DOHH2 (cell line): Measurements from ENCODE around the gene MACC1.

Experiments
- H3F3A ChIP-seq: fragments of 200-600 bp; sonication (generic), shearing (Covaris generic); 2 replicates; pipeline ENCODE4 v1.6.0; 2016; ENCODE audit warnings: antibody characterized with exemption, mild to moderate bottlenecking; ENCODE audit not compliant: control insufficient read depth, insufficient read depth
- H3K27ac ChIP-seq: fragments of 200-600 bp; sonication (generic); 2 replicates; pipeline ENCODE4 v1.5.1; 2014; ENCODE audit warnings: low read depth, mild to moderate bottlenecking, low read length, moderate library complexity
- H3K27me3 ChIP-seq: fragments of 200-600 bp; sonication (generic); 2 replicates; pipeline ENCODE4 v1.6.1; 2014; ENCODE audit warnings: mild to moderate bottlenecking, low read length, mixed read lengths; ENCODE audit not compliant: control insufficient read depth
- H3K36me3 ChIP-seq: fragments of 200-600 bp; sonication (generic); 2 replicates; pipeline ENCODE4 v1.6.1; 2014; ENCODE audit warnings: mild to moderate bottlenecking, low read length, moderate library complexity, mixed read lengths; ENCODE audit not compliant: control insufficient read depth
- H3K4me1 ChIP-seq: fragments of 200-600 bp; sonication (generic); 2 replicates; pipeline ENCODE4 v1.6.1; 2014; ENCODE audit warnings: mild to moderate bottlenecking, low read length, mixed read lengths; ENCODE audit not compliant: control insufficient read depth
- H3K4me2 ChIP-seq: fragments of 200-600 bp; sonication (generic); 2 replicates; pipeline ENCODE4 v1.6.0; 2014; ENCODE audit warnings: mild to moderate bottlenecking, low read length, moderate library complexity
- H3K4me3 ChIP-seq: fragments of 200-600 bp; sonication (generic); 2 replicates; pipeline ENCODE4 v1.5.1; 2014; ENCODE audit warnings: mild to moderate bottlenecking, low read length, mixed read lengths
- H3K79me2 ChIP-seq: fragments of 200-600 bp; sonication (generic); 2 replicates; pipeline ENCODE4 v1.6.1; 2014; ENCODE audit warnings: mild to moderate bottlenecking, low read length, mixed read lengths; ENCODE audit not compliant: control insufficient read depth
- H3K9me2 ChIP-seq: fragments of 200-600 bp; sonication (generic); replicated peaks from 2 replicates; pipeline ENCODE4 v1.6.1; 2014; ENCODE audit warnings: mild to moderate bottlenecking, low read length, mixed read lengths; ENCODE audit not compliant: control insufficient read depth
- H3K9me3 ChIP-seq: fragments of 200-600 bp; sonication (generic); 2 replicates; pipeline ENCODE4 v1.6.1; 2014; ENCODE audit warnings: antibody characterized with exemption, low read length, mixed read lengths; ENCODE audit not compliant: control insufficient read depth, insufficient read depth
- H4K20me1 ChIP-seq: fragments of 200-600 bp; sonication (generic); 2 replicates; pipeline ENCODE4 v1.6.0; 2014; ENCODE audit warnings: low read depth, mild to moderate bottlenecking, antibody characterized with exemption, low read length, moderate library complexity; ENCODE audit not compliant: control insufficient read depth, insufficient read depth
- CTCF ChIP-seq: fragments of 200-600 bp; sonication (generic); IDR thresholded peaks from one replicate; pipeline ENCODE4 v1.5.1; 2014; ENCODE audit warnings: antibody characterized with exemption, mild to moderate bottlenecking, low read depth, low read length; ENCODE audit not compliant: poor library complexity, severe bottlenecking
- EZH2phosphoT487 ChIP-seq: fragments of 200-600 bp; sonication (generic); IDR thresholded peaks from 2 replicates; pipeline ENCODE4 v1.6.1; 2017; ENCODE audit warnings: borderline replicate concordance, mild to moderate bottlenecking, antibody characterized with exemption, low read length, moderate library complexity, mixed read lengths

Gene MACC1

DNA sequence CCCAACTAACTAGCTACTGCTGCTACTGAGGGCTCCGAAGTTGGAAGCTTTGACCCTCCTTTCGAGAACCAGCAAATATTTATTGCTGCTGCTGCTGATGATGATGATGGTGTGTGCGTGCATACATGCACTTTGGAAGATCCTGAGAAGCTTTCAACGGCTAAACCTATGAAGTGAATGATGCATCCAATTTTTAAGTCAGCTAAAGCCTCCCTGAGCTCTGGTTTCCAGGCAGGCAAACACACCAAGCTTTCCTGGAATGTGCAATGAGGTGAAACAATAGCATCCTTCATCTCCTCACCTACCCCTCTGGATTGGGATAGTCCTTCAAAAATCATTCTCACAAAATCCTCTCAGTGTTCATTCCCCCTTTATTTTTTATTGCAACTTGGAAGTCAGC lies 13.9 kb downstream of the MACC1 start:
- Histone ChIP-seq H3K4me2 (no peak overlapping the region), H3K27ac (no peak overlapping the region), H3F3A (peaks cover 10% of the 10 kb centered on the region), H3K79me2 (peaks cover 15% of the 10 kb centered on the region), H3K9me2 (no peaks in the 10 kb centered on the region), H3K27me3 (no peaks in the 10 kb centered on the region), H4K20me1 (no peaks in the 10 kb centered on the region), H3K9me3 (peaks cover 6% of the 10 kb centered on the region; the same call in 1 of the 2 replicates), H3K4me3 (no peak overlapping the region), H3K4me1 (peaks cover 36% of the 10 kb centered on the region), H3K36me3 (no peaks in the 10 kb centered on the region; the same call in 1 of the 2 replicates)
- TF ChIP-seq EZH2phosphoT487 = no peak

GRCh38 chr7:20201380-20201779 lies 15.8 kb downstream of the MACC1 start:
- H3K27me3 ChIP-seq = no peaks in the 10 kb centered on the region
- H3K27ac ChIP-seq = peak overlapping the region; percentile 18
- H3K4me1 ChIP-seq = peaks cover 36% of the 10 kb centered on the region
- TF ChIP-seq EZH2phosphoT487 (no peak), CTCF (no peak)
- H3K79me2 ChIP-seq = peaks cover 8% of the 10 kb centered on the region
- no peaks in the 10 kb centered on the region for H3K9me2 ChIP-seq
- H3K36me3 ChIP-seq = peaks cover 4% of the 10 kb centered on the region; the same call in 1 of the 2 replicates
- H4K20me1 ChIP-seq = no peaks in the 10 kb centered on the region
- H3K9me3 ChIP-seq = no peaks in the 10 kb centered on the region
- H3K4me2 ChIP-seq = peak overlapping the region; percentile 70
- peaks cover 10% of the 10 kb centered on the region for H3F3A ChIP-seq
- H3K4me3 ChIP-seq = peak overlapping the region; percentile 26

- Histone ChIP-seq H3K4me3 (peak overlapping the region; percentile 26), H3K27ac (peak overlapping the region; percentile 55), H3K4me1 (peaks cover 36% of the 10 kb centered on the region), H3K9me3 (no peaks in the 10 kb centered on the region), H3K9me2 (no peaks in the 10 kb centered on the region), H3K4me2 (peak overlapping the region; percentile 70), H3K79me2 (peaks cover 8% of the 10 kb centered on the region), H3K27me3 (no peaks in the 10 kb centered on the region), H4K20me1 (no peaks in the 10 kb centered on the region), H3K36me3 (peaks cover 4% of the 10 kb centered on the region; the same call in 1 of the 2 replicates), H3F3A (peaks cover 10% of the 10 kb centered on the region)
- TF ChIP-seq EZH2phosphoT487 (no peak), CTCF (no peak)
Measured at GRCh38 chr7:20200971-20201370, 16.2 kb downstream of the MACC1 start.

- H3K9me2 ChIP-seq = no peaks in the 10 kb centered on the region
- H3K79me2 ChIP-seq = peaks cover 6% of the 10 kb centered on the region
- H3K4me1 ChIP-seq = peaks cover 36% of the 10 kb centered on the region
- H3F3A ChIP-seq = peaks cover 10% of the 10 kb centered on the region
- H3K36me3 ChIP-seq = peaks cover 4% of the 10 kb centered on the region; the same call in 1 of the 2 replicates
- no peaks in the 10 kb centered on the region for H4K20me1 ChIP-seq
- peak overlapping the region; percentile 22 for H3K4me3 ChIP-seq
- H3K27me3 ChIP-seq = no peaks in the 10 kb centered on the region
- no peak for TF ChIP-seq CTCF
- no peak for TF ChIP-seq EZH2phosphoT487
- H3K9me3 ChIP-seq = no peaks in the 10 kb centered on the region
- H3K27ac ChIP-seq = peak overlapping the region; percentile 55
- peak overlapping the region; percentile 70 for H3K4me2 ChIP-seq
Measured at GRCh38 chr7:20200361-20200760, 16.8 kb downstream of the MACC1 start.
